NCI-H526 treated with DMSO at 0.1 percent for 48 hours (cell line): ENCODE measurements around the gene FARS2.

Experiments
- DNase-seq: peaks from one replicate; lab custom pipeline; 2025; lab: John Stamatoyannopoulos, UW

FARS2 gene

GRCh38 chr6:5427586-5427985 lies 166.3 kb downstream of the FARS2 start:
- no peak for DNase-seq

- DNase-seq = no peak
Measured at GRCh38 chr6:5433324-5433723, 172.0 kb downstream of the FARS2 start.

- DNase-seq = no peak
Measured at GRCh38 chr6:5435449-5435848, 174.1 kb downstream of the FARS2 start.

- DNase-seq = no peak
Measured at GRCh38 chr6:5438922-5439584, 177.7 kb downstream of the FARS2 start.

- no peak for DNase-seq
Measured at GRCh38 chr6:5439749-5440148, 178.4 kb downstream of the FARS2 start.

GRCh38 chr6:5442319-5442718 lies 181.0 kb downstream of the FARS2 start:
- DNase-seq = no peak

- no peak for DNase-seq
Measured at GRCh38 chr6:5442916-5443315, 181.6 kb downstream of the FARS2 start.

GRCh38 chr6:5443491-5443890 lies 182.2 kb downstream of the FARS2 start:
- DNase-seq = no peak

GRCh38 chr6:5446362-5447075 lies 185.2 kb downstream of the FARS2 start:
- no peak for DNase-seq

GRCh38 chr6:5447921-5448320 lies 186.6 kb downstream of the FARS2 start:
- no peak for DNase-seq

- no peak for DNase-seq
Measured at GRCh38 chr6:5450073-5450472, 188.8 kb downstream of the FARS2 start.

- DNase-seq = no peak
Measured at GRCh38 chr6:5453546-5453945, 192.2 kb downstream of the FARS2 start.

- no peak for DNase-seq
Measured at GRCh38 chr6:5455142-5455541, 193.8 kb downstream of the FARS2 start.

GRCh38 chr6:5457041-5457440 lies 195.7 kb downstream of the FARS2 start:
- DNase-seq = no peak

GRCh38 chr6:5457983-5458683 lies 196.8 kb downstream of the FARS2 start:
- no peak for DNase-seq

GRCh38 chr6:5459346-5459745 lies 198.0 kb downstream of the FARS2 start:
- DNase-seq = no peak

- no peak for DNase-seq
Measured at GRCh38 chr6:5461365-5461764, 200.1 kb downstream of the FARS2 start.

GRCh38 chr6:5462856-5463255 lies 201.5 kb downstream of the FARS2 start:
- DNase-seq = no peak

GRCh38 chr6:5463690-5464089 lies 202.4 kb downstream of the FARS2 start:
- DNase-seq = no peak

GRCh38 chr6:5464099-5464885 lies 203.0 kb downstream of the FARS2 start:
- DNase-seq = no peak

- DNase-seq = no peak
Measured at GRCh38 chr6:5466281-5467136, 205.2 kb downstream of the FARS2 start.
